NAMALWA (cell line): ENCODE data around the gene ZFYVE26.
"Not testable (repeated sequence)": the region's sequence is repeated elsewhere in the genome, so short reads cannot be mapped to it uniquely, and the experiment has no call there.

ENCODE experiments used
- DNase-seq: peaks from one replicate; pipeline ENCODE4 v3.0.0-alpha.2; 2015; ENCODE audit warnings: low spot score

ZFYVE26 gene

GRCh38 chr14:67749341-67750084 is 66.9 kb downstream of the ZFYVE26 start:
- no peak for DNase-seq

GRCh38 chr14:67748312-67748711 is 68.1 kb downstream of the ZFYVE26 start:
- no peak for DNase-seq

GRCh38 chr14:67746927-67747326 is 69.5 kb downstream of the ZFYVE26 start:
- DNase-seq: no peak

- no peak for DNase-seq
Measured at GRCh38 chr14:67744046-67744445, 72.3 kb downstream of the ZFYVE26 start.

GRCh38 chr14:67738740-67739504 is 77.5 kb downstream of the ZFYVE26 start:
- DNase-seq: no peak

GRCh38 chr14:67736771-67737170 is 79.6 kb downstream of the ZFYVE26 start:
- DNase-seq: no peak

GRCh38 chr14:67735336-67736147 is 80.8 kb downstream of the ZFYVE26 start:
- no peak for DNase-seq

- DNase-seq: no peak
Measured at GRCh38 chr14:67734675-67735074, 81.7 kb downstream of the ZFYVE26 start.

GRCh38 chr14:67733616-67734015 is 82.8 kb downstream of the ZFYVE26 start:
- no peak for DNase-seq

- no peak for DNase-seq
Measured at GRCh38 chr14:67729072-67729885, 87.1 kb downstream of the ZFYVE26 start.

- DNase-seq: no peak
Measured at GRCh38 chr14:67728258-67728657, 88.1 kb downstream of the ZFYVE26 start.

- no peak for DNase-seq
Measured at GRCh38 chr14:67727361-67727760, 89.0 kb downstream of the ZFYVE26 start.

GRCh38 chr14:67725171-67725570 is 91.2 kb downstream of the ZFYVE26 start:
- DNase-seq: no peak

- no peak for DNase-seq
Measured at GRCh38 chr14:67722293-67722692, 94.1 kb downstream of the ZFYVE26 start.

GRCh38 chr14:67721875-67722274 is 94.5 kb downstream of the ZFYVE26 start:
- DNase-seq: no peak

- no peak for DNase-seq
Measured at GRCh38 chr14:67719866-67720265, 96.5 kb downstream of the ZFYVE26 start.

- DNase-seq: not testable (repeated sequence)
Measured at GRCh38 chr14:67719385-67719784, 97.0 kb downstream of the ZFYVE26 start.

GRCh38 chr14:67718265-67718664 is 98.1 kb downstream of the ZFYVE26 start:
- no peak for DNase-seq

GRCh38 chr14:67717048-67717447 is 99.3 kb downstream of the ZFYVE26 start:
- no peak for DNase-seq

GRCh38 chr14:67710209-67710608 is 106.2 kb downstream of the ZFYVE26 start:
- DNase-seq: no peak

GRCh38 chr14:67709796-67710195 is 106.6 kb downstream of the ZFYVE26 start:
- DNase-seq: not testable (repeated sequence)

- DNase-seq: not testable (repeated sequence)
Measured at GRCh38 chr14:67709346-67709745, 107.0 kb downstream of the ZFYVE26 start.
